Prostate gland (tissue), 2 donors: Measurements from ENCODE around the gene GRIN1.

Experiments used
- POLR2A ChIP-seq: fragments of 450-650 bp; IDR thresholded peaks from one replicate; pipeline ENCODE4 v1.6.1; 2016; ENCODE audit warnings: antibody characterized with exemption, mild to moderate bottlenecking
- TF ChIP-seq, protein P1 (sequence below), 4 experiments: fragments of 200-600 bp in 2 of 4; fragments of 450-650 bp in 2 of 4; sonication (generic) in 2 of 4; IDR thresholded peaks; 1 replicate in 3 of 4; 2 replicates in 1 of 4; pipeline ENCODE4 v1.5.1; 2016 to 2019; ENCODE audit warnings: antibody characterized with exemption in 4 of 4, mild to moderate bottlenecking in 2 of 4, moderate library complexity in 2 of 4

DNA sequence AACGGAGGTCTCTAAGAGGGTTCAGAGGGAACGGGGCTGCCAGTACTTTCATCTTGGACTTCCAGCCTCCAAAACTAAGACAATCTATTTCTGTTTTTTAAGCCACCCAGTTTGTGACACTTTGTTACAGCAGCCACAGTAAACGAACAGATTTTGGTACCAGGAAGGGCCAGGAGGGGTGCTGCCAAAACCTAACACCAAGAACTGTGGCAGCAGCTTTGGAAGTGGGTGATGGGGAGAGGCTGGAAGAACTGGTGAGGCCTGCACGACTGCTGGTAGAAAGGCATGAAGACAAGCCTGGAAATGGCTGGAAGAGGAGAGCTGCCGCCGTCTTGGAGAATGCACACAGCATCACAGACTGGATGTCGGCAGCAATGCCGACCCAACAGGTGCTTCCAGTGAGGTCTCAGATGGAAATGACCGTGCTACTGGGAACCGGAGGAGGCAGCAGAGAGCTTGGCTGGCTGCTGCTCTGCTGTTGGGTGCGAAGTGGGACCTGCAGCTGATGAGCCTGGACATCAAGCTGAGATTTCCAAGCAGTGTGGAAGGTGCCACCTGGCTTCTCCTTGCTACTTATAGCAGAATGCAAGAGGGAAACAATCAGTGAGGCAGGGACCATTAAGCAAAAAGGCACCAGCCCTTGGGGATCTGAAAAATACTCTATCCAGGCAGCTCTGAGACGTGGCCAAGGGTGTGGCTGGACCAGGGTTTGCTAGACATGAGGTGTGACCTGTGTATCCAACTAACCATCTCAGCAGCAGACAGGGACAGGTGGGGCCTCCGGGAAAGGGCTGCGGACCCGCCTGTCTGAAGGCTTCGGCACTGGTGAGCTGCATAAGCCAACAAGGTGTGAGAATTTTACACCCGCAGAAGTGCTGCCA, 37.6 kb downstream of the GRIN1 start:
- TF ChIP-seq, protein P1, sequence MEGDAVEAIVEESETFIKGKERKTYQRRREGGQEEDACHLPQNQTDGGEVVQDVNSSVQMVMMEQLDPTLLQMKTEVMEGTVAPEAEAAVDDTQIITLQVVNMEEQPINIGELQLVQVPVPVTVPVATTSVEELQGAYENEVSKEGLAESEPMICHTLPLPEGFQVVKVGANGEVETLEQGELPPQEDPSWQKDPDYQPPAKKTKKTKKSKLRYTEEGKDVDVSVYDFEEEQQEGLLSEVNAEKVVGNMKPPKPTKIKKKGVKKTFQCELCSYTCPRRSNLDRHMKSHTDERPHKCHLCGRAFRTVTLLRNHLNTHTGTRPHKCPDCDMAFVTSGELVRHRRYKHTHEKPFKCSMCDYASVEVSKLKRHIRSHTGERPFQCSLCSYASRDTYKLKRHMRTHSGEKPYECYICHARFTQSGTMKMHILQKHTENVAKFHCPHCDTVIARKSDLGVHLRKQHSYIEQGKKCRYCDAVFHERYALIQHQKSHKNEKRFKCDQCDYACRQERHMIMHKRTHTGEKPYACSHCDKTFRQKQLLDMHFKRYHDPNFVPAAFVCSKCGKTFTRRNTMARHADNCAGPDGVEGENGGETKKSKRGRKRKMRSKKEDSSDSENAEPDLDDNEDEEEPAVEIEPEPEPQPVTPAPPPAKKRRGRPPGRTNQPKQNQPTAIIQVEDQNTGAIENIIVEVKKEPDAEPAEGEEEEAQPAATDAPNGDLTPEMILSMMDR (IDR thresholded peaks at IDR 0.05): peak in 3 of 4 experiments; percentile 28 to 65 (median 60)
- no peak for TF ChIP-seq POLR2A
